ENCODE results near the gene F2RL3. TPM values are rescaled to one million over a fixed set of nuclear protein-coding genes. Genes with fewer than 3 reads are reported as not detected.

F2RL3 gene
- total RNA-seq, 1 experiment from 2014 or later: not detected

DNA sequence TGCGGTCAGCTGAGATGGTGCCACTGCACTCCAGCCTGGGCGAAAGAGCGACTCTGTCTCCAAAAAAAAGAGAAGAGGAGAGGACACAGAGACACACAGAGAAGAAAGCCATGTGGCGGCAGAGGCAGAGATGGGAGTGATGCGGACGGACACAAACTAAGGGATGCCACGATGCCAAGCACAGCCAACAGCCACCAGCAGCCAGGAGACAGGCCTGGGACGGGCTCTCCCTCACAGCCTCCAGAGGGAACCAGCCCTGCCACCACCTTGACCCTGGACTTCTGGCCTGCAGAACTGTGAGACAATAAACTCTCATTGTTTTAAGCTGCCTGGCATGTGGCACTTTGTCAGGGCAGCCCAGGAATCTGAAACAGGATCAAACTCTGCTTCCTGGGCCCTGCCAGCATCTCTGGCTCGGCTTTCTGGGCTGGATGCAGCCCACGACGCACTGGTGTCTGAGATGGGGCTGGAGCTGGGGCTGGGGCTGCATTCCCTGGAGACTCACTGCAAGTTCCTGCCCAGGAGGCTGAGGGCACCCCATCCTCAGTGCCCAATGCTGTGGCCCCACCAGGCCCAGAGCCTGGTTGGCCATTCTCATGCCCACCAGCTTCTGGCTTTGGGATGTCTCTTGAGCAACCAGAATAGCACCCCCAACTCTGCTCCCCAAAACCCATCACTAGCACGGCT is 3.0 kb downstream of the F2RL3 start:
- no peaks in the 10 kb centered on the region for H3K36me3 ChIP-seq (ENCODE audit: control insufficient read depth, insufficient read depth, low read length)
- no peak for TF ChIP-seq SIN3A (IDR thresholded peaks at IDR 0.05; ENCODE audit: borderline replicate concordance, insufficient read depth, low read depth, low read length)
- TF ChIP-seq TCF7L2 (IDR thresholded peaks at IDR 0.05; ENCODE audit: low read depth, low read length): no peak
- TF ChIP-seq, protein P1, sequence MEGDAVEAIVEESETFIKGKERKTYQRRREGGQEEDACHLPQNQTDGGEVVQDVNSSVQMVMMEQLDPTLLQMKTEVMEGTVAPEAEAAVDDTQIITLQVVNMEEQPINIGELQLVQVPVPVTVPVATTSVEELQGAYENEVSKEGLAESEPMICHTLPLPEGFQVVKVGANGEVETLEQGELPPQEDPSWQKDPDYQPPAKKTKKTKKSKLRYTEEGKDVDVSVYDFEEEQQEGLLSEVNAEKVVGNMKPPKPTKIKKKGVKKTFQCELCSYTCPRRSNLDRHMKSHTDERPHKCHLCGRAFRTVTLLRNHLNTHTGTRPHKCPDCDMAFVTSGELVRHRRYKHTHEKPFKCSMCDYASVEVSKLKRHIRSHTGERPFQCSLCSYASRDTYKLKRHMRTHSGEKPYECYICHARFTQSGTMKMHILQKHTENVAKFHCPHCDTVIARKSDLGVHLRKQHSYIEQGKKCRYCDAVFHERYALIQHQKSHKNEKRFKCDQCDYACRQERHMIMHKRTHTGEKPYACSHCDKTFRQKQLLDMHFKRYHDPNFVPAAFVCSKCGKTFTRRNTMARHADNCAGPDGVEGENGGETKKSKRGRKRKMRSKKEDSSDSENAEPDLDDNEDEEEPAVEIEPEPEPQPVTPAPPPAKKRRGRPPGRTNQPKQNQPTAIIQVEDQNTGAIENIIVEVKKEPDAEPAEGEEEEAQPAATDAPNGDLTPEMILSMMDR (IDR thresholded peaks at IDR 0.05): no peak
- TF ChIP-seq, protein P2, sequence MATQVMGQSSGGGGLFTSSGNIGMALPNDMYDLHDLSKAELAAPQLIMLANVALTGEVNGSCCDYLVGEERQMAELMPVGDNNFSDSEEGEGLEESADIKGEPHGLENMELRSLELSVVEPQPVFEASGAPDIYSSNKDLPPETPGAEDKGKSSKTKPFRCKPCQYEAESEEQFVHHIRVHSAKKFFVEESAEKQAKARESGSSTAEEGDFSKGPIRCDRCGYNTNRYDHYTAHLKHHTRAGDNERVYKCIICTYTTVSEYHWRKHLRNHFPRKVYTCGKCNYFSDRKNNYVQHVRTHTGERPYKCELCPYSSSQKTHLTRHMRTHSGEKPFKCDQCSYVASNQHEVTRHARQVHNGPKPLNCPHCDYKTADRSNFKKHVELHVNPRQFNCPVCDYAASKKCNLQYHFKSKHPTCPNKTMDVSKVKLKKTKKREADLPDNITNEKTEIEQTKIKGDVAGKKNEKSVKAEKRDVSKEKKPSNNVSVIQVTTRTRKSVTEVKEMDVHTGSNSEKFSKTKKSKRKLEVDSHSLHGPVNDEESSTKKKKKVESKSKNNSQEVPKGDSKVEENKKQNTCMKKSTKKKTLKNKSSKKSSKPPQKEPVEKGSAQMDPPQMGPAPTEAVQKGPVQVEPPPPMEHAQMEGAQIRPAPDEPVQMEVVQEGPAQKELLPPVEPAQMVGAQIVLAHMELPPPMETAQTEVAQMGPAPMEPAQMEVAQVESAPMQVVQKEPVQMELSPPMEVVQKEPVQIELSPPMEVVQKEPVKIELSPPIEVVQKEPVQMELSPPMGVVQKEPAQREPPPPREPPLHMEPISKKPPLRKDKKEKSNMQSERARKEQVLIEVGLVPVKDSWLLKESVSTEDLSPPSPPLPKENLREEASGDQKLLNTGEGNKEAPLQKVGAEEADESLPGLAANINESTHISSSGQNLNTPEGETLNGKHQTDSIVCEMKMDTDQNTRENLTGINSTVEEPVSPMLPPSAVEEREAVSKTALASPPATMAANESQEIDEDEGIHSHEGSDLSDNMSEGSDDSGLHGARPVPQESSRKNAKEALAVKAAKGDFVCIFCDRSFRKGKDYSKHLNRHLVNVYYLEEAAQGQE (IDR thresholded peaks at IDR 0.05; ENCODE audit: insufficient read depth in 1 of 2, low read depth in 2 of 2, low read length in 1 of 2): no peak
- TF ChIP-seq POLR2AphosphoS5 (IDR thresholded peaks at IDR 0.05; ENCODE audit: low read depth, low read length): no peak
- no peaks in the 10 kb centered on the region for H3K27me3 ChIP-seq (ENCODE audit: control insufficient read depth, insufficient read depth, low read length)
- in situ Hi-C loops (cut with HindIII; ENCODE audit: low pct_unique_long_range_greater_than_20kb, low sequenced_read_pairs): no loop called here
- BruUV-seq (replicated peaks): no TSS peak
- no peaks in the 10 kb centered on the region for H3K9me3 ChIP-seq (ENCODE audit: control insufficient read depth, insufficient read depth, low read depth, low read length)
- intact Hi-C loops (cut with micrococcal nuclease; ENCODE audit: unreplicated experiment): loop anchor here (10.0 kb wide), 1 partner anchor 117 kb away; no protein-coding TSS in a partner anchor
- H3K4me3 ChIP-seq (ENCODE audit: low read depth in 2 of 2, low read length in 2 of 2): no peak overlapping the region
- ChIA-PET CTCF (no interaction called here), POLR2A (no interaction called here)
- H3K4me1 ChIP-seq (ENCODE audit: control insufficient read depth, insufficient read depth, low read length): no peaks in the 10 kb centered on the region
- DNase-seq (ENCODE audit: low read depth, low spot score): no peak
- ATAC-seq: no peak
- H3K27ac ChIP-seq (ENCODE audit: low read length): no peak overlapping the region

DNA sequence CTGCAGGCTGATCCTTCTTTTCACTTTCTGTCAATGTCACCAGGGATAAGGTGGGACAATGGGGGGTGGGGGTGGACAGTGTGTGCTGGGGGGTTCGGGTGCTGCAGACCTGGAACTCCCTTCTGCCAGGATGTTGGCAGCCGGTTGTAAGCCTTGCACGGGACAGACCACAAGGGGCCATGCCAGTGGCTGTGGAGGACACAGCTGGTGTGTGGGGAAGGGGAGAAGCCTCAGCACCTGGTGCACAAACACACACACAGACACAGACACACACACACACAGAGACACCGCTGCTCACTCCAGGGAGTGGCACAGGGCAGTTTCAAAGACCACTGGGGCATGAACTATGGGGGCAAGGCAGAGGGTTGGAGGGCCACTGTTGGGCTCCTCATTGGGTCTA is 3.6 kb downstream of the F2RL3 start:
- no TSS peak for BruUV-seq (replicated peaks)
- in situ Hi-C loops (cut with HindIII; ENCODE audit: low pct_unique_long_range_greater_than_20kb, low sequenced_read_pairs) (no loop called here), intact Hi-C loops (cut with micrococcal nuclease; ENCODE audit: unreplicated experiment) (loop anchor here (10.0 kb wide), 1 partner anchor 118 kb away; no protein-coding TSS in a partner anchor)
- no peaks in the 10 kb centered on the region for H3K9me3 ChIP-seq (ENCODE audit: control insufficient read depth, insufficient read depth, low read depth, low read length)
- no peak overlapping the region for H3K4me3 ChIP-seq (ENCODE audit: low read depth in 2 of 2, low read length in 2 of 2)
- CTCF ChIA-PET: no interaction called here
- TF ChIP-seq, protein P1 (IDR thresholded peaks at IDR 0.05): no peak
- TF ChIP-seq TCF7L2 (IDR thresholded peaks at IDR 0.05; ENCODE audit: low read depth, low read length) (no peak), POLR2AphosphoS5 (IDR thresholded peaks at IDR 0.05; ENCODE audit: low read depth, low read length) (no peak), SIN3A (IDR thresholded peaks at IDR 0.05; ENCODE audit: borderline replicate concordance, insufficient read depth, low read depth, low read length) (no peak)
- TF ChIP-seq, protein P2 (IDR thresholded peaks at IDR 0.05; ENCODE audit: insufficient read depth in 1 of 2, low read depth in 2 of 2, low read length in 1 of 2): no peak
- no peaks in the 10 kb centered on the region for H3K4me1 ChIP-seq (ENCODE audit: control insufficient read depth, insufficient read depth, low read length)
- POLR2A ChIA-PET: no interaction called here
- no peaks in the 10 kb centered on the region for H3K27me3 ChIP-seq (ENCODE audit: control insufficient read depth, insufficient read depth, low read length)
- no peak for ATAC-seq
- H3K27ac ChIP-seq (ENCODE audit: low read length): no peak overlapping the region
- no peaks in the 10 kb centered on the region for H3K36me3 ChIP-seq (ENCODE audit: control insufficient read depth, insufficient read depth, low read length)
- no peak for DNase-seq (ENCODE audit: low read depth, low spot score)
